Measurements from ENCODE around the gene PIK3AP1. TPM values are rescaled to one million over a fixed set of nuclear protein-coding genes. Genes with fewer than 3 reads are reported as not detected.

Gene PIK3AP1
- total and polyA plus RNA-seq, 2 of the 4 experiments (the other 2 are of a cell fraction) = under 0.01 to 0.14 TPM

- no peaks in the 10 kb centered on the region for H3K79me1 ChIP-seq (ENCODE audit: low read depth in 1 of 2, low read length in 2 of 2)
- H2AFZ ChIP-seq (replicated peaks; ENCODE audit: low read length, poor library complexity) = no peak overlapping the region
- CTCF ChIA-PET = interaction anchor here (1.2 kb wide), 1 partner anchor 11 kb away, joined by 3 read pairs; no protein-coding TSS in a partner anchor
- H3K56ac ChIP-seq (ENCODE audit: extremely low read depth, insufficient read depth, low read length) = no peak overlapping the region
- H3K36me3 ChIP-seq (ENCODE audit: control insufficient read depth, insufficient read depth, low read length) = no peaks in the 10 kb centered on the region
- intact Hi-C loops (cut with micrococcal nuclease) (no loop called here), in situ Hi-C loops (cut with MboI; ENCODE audit: low sequenced_read_pairs) (no loop called here), dilution Hi-C loops (cut with HindIII; ENCODE audit: low sequenced_read_pairs, unreplicated experiment) (no loop called here)
- POLR2A ChIA-PET (ENCODE audit: unreplicated experiment) = no interaction called here
- H3K4ac ChIP-seq (ENCODE audit: low read depth, low read length) = no peak overlapping the region
- no peak overlapping the region for H2BK20ac ChIP-seq (ENCODE audit: low read depth, low read length)
- no CpG with 5 or more reads among the region's 4 CpGs for WGBS, 2 experiments (ENCODE audit: extremely low coverage in 2 of 2, insufficient read length in 1 of 2)
- H3K4me3 ChIP-seq (ENCODE audit: insufficient read depth, low read depth, low read length) = no peak overlapping the region
- ATAC-seq (ENCODE audit: low read depth) (no peak), DNase-seq (no peak)
- no peak overlapping the region for H3K23ac ChIP-seq (ENCODE audit: low read depth, low read length)
- H2AK5ac ChIP-seq (ENCODE audit: low read depth, low read length) = no peak overlapping the region
- H3K9me3 ChIP-seq (ENCODE audit: control insufficient read depth, insufficient read depth, low read length) = peaks cover 4% of the 10 kb centered on the region; the same call in 1 of the 2 replicates
- H4K91ac ChIP-seq (ENCODE audit: insufficient read depth, low read depth, low read length) = no peak overlapping the region
- no peak overlapping the region for H3K18ac ChIP-seq (ENCODE audit: low read depth, low read length)
- no peak overlapping the region for H2BK15ac ChIP-seq (ENCODE audit: low read depth, low read length)
- no peak overlapping the region for H2BK120ac ChIP-seq (ENCODE audit: low read depth, low read length)
- TF ChIP-seq USF2 (IDR thresholded peaks at IDR 0.05; ENCODE audit: low read depth, low read length) (no peak), BHLHE40 (IDR thresholded peaks at IDR 0.05; ENCODE audit: low read depth, low read length) (no peak)
- no peak overlapping the region for H4K5ac ChIP-seq (ENCODE audit: low read depth, low read length)
- H3K27ac ChIP-seq (ENCODE audit: insufficient read depth, low read length) = no peak overlapping the region
- no peak overlapping the region for H4K8ac ChIP-seq (ENCODE audit: low read depth in 2 of 2, low read length in 2 of 2)
- no peak overlapping the region for H3K9ac ChIP-seq (ENCODE audit: low read depth, low read length)
- no peaks in the 10 kb centered on the region for H4K20me1 ChIP-seq (ENCODE audit: insufficient read depth, low read length)
- no peaks in the 10 kb centered on the region for H3K9me1 ChIP-seq (ENCODE audit: insufficient read depth, low read length)
- BruUV-seq (replicated peaks) = no TSS peak
- H3K4me1 ChIP-seq (ENCODE audit: control insufficient read depth, insufficient read depth, low read length) = no peaks in the 10 kb centered on the region
- H2AK9ac ChIP-seq (replicated peaks; ENCODE audit: low read depth, low read length, poor library complexity) = no peak overlapping the region
- H2BK5ac ChIP-seq (ENCODE audit: low read depth, low read length, poor library complexity, severe bottlenecking) = no peak overlapping the region
- H3K14ac ChIP-seq (replicated peaks; ENCODE audit: low read depth, low read length) = no peak overlapping the region
- peaks cover 16% of the 10 kb centered on the region for H3K27me3 ChIP-seq (ENCODE audit: control insufficient read depth, insufficient read depth, low read length)
- no peak overlapping the region for H3K4me2 ChIP-seq (ENCODE audit: low read depth, low read length)
Observed at GRCh38 chr10:96632974-96633710, 87.2 kb downstream of the PIK3AP1 start.
